Chondrocyte (in vitro differentiated cells): ENCODE data around the gene TRPC3. TPM values are rescaled to one million over a fixed set of nuclear protein-coding genes. Genes with fewer than 3 reads are reported as not detected.

Experiments used
- DNase-seq: peaks from one replicate; pipeline ENCODE4 v3.0.0; 2021; ENCODE audit warnings: mixed read lengths, low spot score
- H3K27ac Mint-ChIP-seq: one replicate; pipeline ENCODE4 v1.8.0; 2021; ENCODE audit warnings: mild to moderate bottlenecking, moderate library complexity, mixed read lengths; ENCODE audit not compliant: unreplicated experiment
- H3K27me3 Mint-ChIP-seq: 2 replicates; pipeline ENCODE4 v1.8.0; 2021; ENCODE audit warnings: low read depth, mixed read lengths
- H3K36me3 Mint-ChIP-seq: 2 replicates; pipeline ENCODE4 v1.8.0; 2021; ENCODE audit warnings: low read depth, mixed read lengths
- H3K4me1 Mint-ChIP-seq: 2 replicates; pipeline ENCODE4 v1.8.0; 2021; ENCODE audit warnings: low read depth, mild to moderate bottlenecking, mixed read lengths
- H3K4me3 Mint-ChIP-seq: one replicate; pipeline ENCODE4 v1.8.0; 2021; ENCODE audit warnings: mild to moderate bottlenecking, moderate library complexity, mixed read lengths; ENCODE audit not compliant: unreplicated experiment
- H3K9me3 Mint-ChIP-seq: 2 replicates; pipeline ENCODE4 v1.8.0; 2021; ENCODE audit warnings: low read depth, mixed read lengths
- CTCF ChIP-seq: fragments of 200-600 bp; sonication (generic); IDR thresholded peaks from 2 replicates; pipeline ENCODE4 v1.5.0; 2021; ENCODE audit warnings: antibody characterized with exemption, mild to moderate bottlenecking, moderate library complexity
- total RNA-seq: library from RNA; stranded (reverse); gene quantifications from 3 replicates; pipeline ENCODE4 v1.2.1, GENCODE V29; 2021

TRPC3 gene
- total RNA-seq, 1 donor from 2014 or later = 0.20 TPM

GRCh38 chr4:121950680-121951520 lies 960 bp downstream of the TRPC3 start:
- peak overlapping the region; percentile 79 for H3K4me3 Mint-ChIP-seq
- peaks cover 7% of the 10 kb centered on the region for H3K4me1 Mint-ChIP-seq
- H3K36me3 Mint-ChIP-seq = no peaks in the 10 kb centered on the region
- no peak for TF ChIP-seq CTCF
- H3K27me3 Mint-ChIP-seq = peaks cover 48% of the 10 kb centered on the region
- H3K9me3 Mint-ChIP-seq = no peaks in the 10 kb centered on the region
- peak; percentile 78 for DNase-seq
- no peak overlapping the region for H3K27ac Mint-ChIP-seq

DNA sequence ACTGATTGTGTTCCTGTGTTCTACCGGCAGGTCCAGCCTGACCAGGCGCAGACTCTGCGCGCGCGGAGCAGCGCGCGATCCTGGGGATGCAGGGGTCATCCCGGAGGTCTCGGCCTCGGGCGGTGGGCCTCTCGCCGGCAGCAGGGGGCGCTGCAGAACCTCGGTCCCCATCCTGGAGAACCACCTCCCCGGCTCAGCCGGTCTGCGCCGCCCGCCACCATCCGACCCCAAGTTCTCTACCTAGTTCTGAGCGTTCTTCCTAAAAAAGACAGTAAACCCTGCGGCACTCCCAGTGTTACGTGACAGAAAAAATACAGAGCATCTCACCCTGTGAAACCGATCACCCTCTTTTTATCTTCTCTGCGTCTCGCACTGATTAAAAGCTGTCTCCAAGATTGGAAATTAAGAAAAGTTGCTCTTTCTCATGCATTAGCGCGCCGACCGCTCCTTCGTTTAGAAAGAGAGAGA lies 1.6 kb downstream of the TRPC3 start:
- Mint-ChIP-seq H3K36me3 (no peaks in the 10 kb centered on the region), H3K4me3 (peak overlapping the region; percentile 79), H3K27ac (no peak overlapping the region), H3K9me3 (no peaks in the 10 kb centered on the region), H3K27me3 (peaks cover 53% of the 10 kb centered on the region), H3K4me1 (peaks cover 7% of the 10 kb centered on the region)
- peak; percentile 76 for DNase-seq
- TF ChIP-seq CTCF = peak; percentile 93

DNA sequence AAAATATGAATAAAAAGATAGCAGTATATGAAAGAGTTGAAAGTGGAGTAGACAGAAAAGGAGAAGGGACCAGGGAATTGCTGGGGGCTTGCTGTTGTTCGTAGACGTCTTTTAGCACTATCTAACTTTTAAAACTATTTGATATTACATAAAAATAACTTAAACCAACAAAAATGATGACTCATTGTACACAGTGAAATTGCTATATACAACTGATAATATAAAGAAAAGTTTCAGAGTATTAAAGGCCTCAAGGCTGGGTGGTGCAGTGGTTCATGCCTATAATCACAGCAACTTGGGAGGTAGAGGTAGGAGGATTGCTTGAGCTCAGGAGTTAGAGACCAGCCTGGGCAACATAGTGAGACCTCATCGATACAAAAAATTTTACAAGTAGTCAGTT lies 5.2 kb downstream of the TRPC3 start:
- no peak for TF ChIP-seq CTCF
- H3K4me3 Mint-ChIP-seq = no peak overlapping the region
- H3K36me3 Mint-ChIP-seq = no peaks in the 10 kb centered on the region
- DNase-seq = no peak
- no peak overlapping the region for H3K27ac Mint-ChIP-seq
- peaks cover 48% of the 10 kb centered on the region for H3K27me3 Mint-ChIP-seq
- no peaks in the 10 kb centered on the region for H3K9me3 Mint-ChIP-seq
- H3K4me1 Mint-ChIP-seq = peaks cover 7% of the 10 kb centered on the region

- no peaks in the 10 kb centered on the region for H3K36me3 Mint-ChIP-seq
- no peak overlapping the region for H3K4me3 Mint-ChIP-seq
- H3K27me3 Mint-ChIP-seq = peaks cover 58% of the 10 kb centered on the region
- no peaks in the 10 kb centered on the region for H3K9me3 Mint-ChIP-seq
- TF ChIP-seq CTCF = peak; percentile 51
- H3K4me1 Mint-ChIP-seq = no peaks in the 10 kb centered on the region
- no peak overlapping the region for H3K27ac Mint-ChIP-seq
- no peak for DNase-seq
Measured at GRCh38 chr4:121943941-121944340, 7.9 kb downstream of the TRPC3 start.

- Mint-ChIP-seq H3K27ac (no peak overlapping the region), H3K4me3 (no peak overlapping the region), H3K4me1 (no peaks in the 10 kb centered on the region), H3K27me3 (peaks cover 53% of the 10 kb centered on the region), H3K36me3 (no peaks in the 10 kb centered on the region), H3K9me3 (no peaks in the 10 kb centered on the region)
- TF ChIP-seq CTCF = no peak
- DNase-seq = no peak
Measured at GRCh38 chr4:121939690-121940089, 12.2 kb downstream of the TRPC3 start.
